CD14-positive monocyte (primary cell): Measurements from ENCODE around the gene COL4A1. TPM values are rescaled to one million over a fixed set of nuclear protein-coding genes. Genes with fewer than 3 reads are reported as not detected.

ENCODE experiments used
- DNase-seq, 3 donors: peaks; one replicate each; pipeline ENCODE4 v3.0.0-alpha.2; 2011 to 2022
- H2AFZ ChIP-seq: 2 replicates; pipeline ENCODE4 v1.6.0; 2012; ENCODE audit warnings: mild to moderate bottlenecking, low read depth, low read length, inconsistent platforms; ENCODE audit not compliant: insufficient read depth, poor library complexity, severe bottlenecking
- H3K27ac ChIP-seq, 2 donors: 1 replicate in 1 of 2; 2 replicates in 1 of 2; pipeline ENCODE4 v1.5.1; 2012 to 2013; ENCODE audit warnings: low read length in 2 of 2, control low read depth in 1 of 2, inconsistent platforms in 1 of 2, low read depth in 1 of 2, mild to moderate bottlenecking in 1 of 2
- H3K27me3 ChIP-seq, 2 donors: one replicate each; pipeline versions ENCODE4 v1.6.0 to v1.6.1; 2011 to 2013; ENCODE audit warnings: low read length in 2 of 2; ENCODE audit not compliant: control insufficient read depth in 2 of 2, insufficient read depth in 2 of 2
- H3K36me3 ChIP-seq, 2 donors: replicated peaks in 1 of 2; 1 replicate in 1 of 2; 2 replicates in 1 of 2; pipeline versions ENCODE4 v1.5.1 to v1.6.1; 2012 to 2013; ENCODE audit warnings: low read length in 2 of 2, control low read depth in 1 of 2, inconsistent platforms in 1 of 2, mild to moderate bottlenecking in 1 of 2; ENCODE audit not compliant: insufficient read depth in 2 of 2, control insufficient read depth in 1 of 2
- H3K4me1 ChIP-seq, 2 donors: 1 replicate in 1 of 2; 2 replicates in 1 of 2; pipeline versions ENCODE4 v1.5.1 to v1.6.1; 2012 to 2013; ENCODE audit warnings: low read length in 2 of 2, control low read depth in 1 of 2, inconsistent platforms in 1 of 2, mild to moderate bottlenecking in 1 of 2, moderate library complexity in 1 of 2; ENCODE audit not compliant: insufficient read depth in 2 of 2, control insufficient read depth in 1 of 2
- H3K4me2 ChIP-seq: replicated peaks from 2 replicates; pipeline ENCODE3; 2012; ENCODE audit warnings: low read length, moderate library complexity, mild to moderate bottlenecking; ENCODE audit not compliant: poor library complexity, severe bottlenecking; ENCODE audit errors: extremely low read depth
- H3K4me3 ChIP-seq, 3 experiments: fragments of 200-600 bp in 1 of 3; sonication (generic) in 1 of 3; replicated peaks in 1 of 3; 1 replicate in 2 of 3; 2 replicates in 1 of 3; pipeline ENCODE4 v1.5.1; 2011 to 2013; ENCODE audit warnings: low read length in 3 of 3, mild to moderate bottlenecking in 3 of 3, control low read depth in 2 of 3, low read depth in 2 of 3, inconsistent platforms in 1 of 3, moderate library complexity in 1 of 3
- H3K79me2 ChIP-seq: 2 replicates; pipeline ENCODE4 v1.6.0; 2012; ENCODE audit warnings: mild to moderate bottlenecking, control low read depth, inconsistent platforms, low read length, moderate library complexity; ENCODE audit not compliant: insufficient read depth
- H3K9ac ChIP-seq: 2 replicates; pipeline ENCODE4 v1.6.0; 2017; ENCODE audit warnings: low read length, mild to moderate bottlenecking; ENCODE audit not compliant: insufficient read depth, poor library complexity, severe bottlenecking
- H3K9me3 ChIP-seq, 2 donors: replicated peaks in 1 of 2; 1 replicate in 1 of 2; 2 replicates in 1 of 2; pipeline versions ENCODE4 v1.5.1 to v1.6.1; 2012 to 2013; ENCODE audit warnings: low read length in 2 of 2, control low read depth in 1 of 2; ENCODE audit not compliant: control insufficient read depth in 1 of 2, insufficient read depth in 1 of 2
- H4K20me1 ChIP-seq: 2 replicates; pipeline ENCODE4 v1.6.0; 2012; ENCODE audit warnings: mild to moderate bottlenecking, low read length, control low read depth, moderate library complexity; ENCODE audit not compliant: insufficient read depth
- H3K27ac Mint-ChIP-seq, 7 donors: one replicate each; pipeline ENCODE4 v1.8.0; 2020; ENCODE audit warnings: mild to moderate bottlenecking in 7 of 7, mixed read lengths in 7 of 7, moderate library complexity in 6 of 7, inconsistent platforms in 2 of 7
- H3K27me3 Mint-ChIP-seq, 3 donors: one replicate each; pipeline ENCODE4 v1.8.0; 2021 to 2022; ENCODE audit warnings: low read depth in 3 of 3, mild to moderate bottlenecking in 3 of 3, mixed read lengths in 3 of 3, moderate library complexity in 3 of 3, inconsistent platforms in 1 of 3
- H3K36me3 Mint-ChIP-seq, 2 donors: one replicate each; pipeline ENCODE4 v1.8.0; 2020; ENCODE audit warnings: mixed read lengths in 2 of 2, inconsistent platforms in 1 of 2, mild to moderate bottlenecking in 1 of 2
- H3K4me1 Mint-ChIP-seq: one replicate; pipeline ENCODE4 v1.8.0; 2020; ENCODE audit warnings: mild to moderate bottlenecking, mixed read lengths
- H3K4me3 Mint-ChIP-seq, 2 donors: one replicate each; pipeline ENCODE4 v1.8.0; 2020; ENCODE audit warnings: mild to moderate bottlenecking in 2 of 2, mixed read lengths in 2 of 2, moderate library complexity in 1 of 2
- H3K9me3 Mint-ChIP-seq, 7 donors: one replicate each; pipeline ENCODE4 v1.8.0; 2020 to 2022; ENCODE audit warnings: mixed read lengths in 7 of 7, mild to moderate bottlenecking in 6 of 7, moderate library complexity in 6 of 7, inconsistent platforms in 2 of 7
- CTCF ChIP-seq: fragments of 200-600 bp; IDR thresholded peaks from one replicate; pipeline ENCODE4 v1.8.0; 2022; ENCODE audit warnings: antibody characterized with exemption, mild to moderate bottlenecking
- WGBS: methylation state at CpG from one replicate; pipeline ENCODE4 v1.1.5; 2013; ENCODE audit warnings: missing lambda C conversion rate; ENCODE audit not compliant: insufficient coverage; 5-methylcytosine and 5-hydroxymethylcytosine counted together
- intact Hi-C, 2 donors: fragments of 100-400 bp; cut with micrococcal nuclease; formaldehyde crosslinking; loops; one replicate each; pipeline versions ENCODE4 v1.15.0 to v1.15.1; 2023
- polyA plus RNA-seq, 3 donors: library from polyadenylated mRNA; depleted of rRNA in 1 of 3; unstranded in 2 of 3; stranded (reverse) in 1 of 3; fragments of 300-500 nt in 2 of 3; fragments of >200 nt in 1 of 3; fragmentation: Illumina TruSeq in 2 of 3; gene quantifications; 1 replicate in 2 of 3; 2 replicates in 1 of 3; pipeline ENCODE4 v1.2.3, GENCODE V29; 2012 to 2021

COL4A1 gene
- polyA plus RNA-seq, 3 donors = 0.16 to 0.25 TPM; not detected in 1

DNA sequence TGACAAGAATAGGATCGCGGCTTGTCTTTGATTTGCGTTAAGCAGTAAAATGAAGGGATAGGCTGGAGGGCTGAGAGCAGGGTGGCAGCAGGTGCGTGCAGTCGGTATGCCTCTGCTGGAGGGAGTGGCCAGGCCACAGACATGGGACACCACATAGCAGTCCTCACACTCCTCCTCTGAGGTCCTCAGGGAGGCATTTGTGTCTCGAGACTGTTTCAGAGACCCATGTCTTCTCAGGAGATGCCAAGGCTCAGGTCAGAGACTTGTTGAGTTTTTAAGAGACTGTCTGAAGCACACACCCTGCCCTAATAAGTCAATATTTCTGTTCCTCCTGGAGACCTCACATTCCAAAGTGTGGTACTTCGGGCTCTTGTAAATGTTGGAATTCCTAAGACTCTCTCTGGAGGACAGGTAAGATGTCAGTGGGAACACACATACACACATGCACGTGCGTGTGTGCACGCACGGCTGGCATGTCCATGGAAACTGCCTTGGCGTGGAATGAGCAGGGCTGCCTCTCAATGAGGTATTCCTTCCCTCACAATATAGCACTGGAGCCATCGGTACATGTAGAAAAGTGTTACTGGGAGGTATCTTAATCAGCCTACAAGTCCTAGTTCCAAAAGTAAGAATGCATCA, 46.5 kb upstream of the COL4A1 start:
- Mint-ChIP-seq H3K4me1 (no peaks in the 10 kb centered on the region), H3K36me3 (no peaks in the 10 kb centered on the region), H3K27me3 (peaks cover 7 to 21% (median 11%) of the 10 kb centered on the region in 3 donors), H3K27ac (no peak overlapping the region), H3K9me3 (peaks cover 0 to 6% (median 0%) of the 10 kb centered on the region in 7 donors), H3K4me3 (no peak overlapping the region)
- Histone ChIP-seq H3K9me3 (no peaks in the 10 kb centered on the region), H3K4me3 (no peak overlapping the region), H2AFZ (no peak overlapping the region), H3K9ac (no peak overlapping the region), H3K4me1 (no peaks in the 10 kb centered on the region), H3K36me3 (no peaks in the 10 kb centered on the region), H3K27ac (no peak overlapping the region), H3K79me2 (no peaks in the 10 kb centered on the region), H3K27me3 (no peaks in the 10 kb centered on the region), H4K20me1 (no peaks in the 10 kb centered on the region), H3K4me2 (no peak overlapping the region)
- DNase-seq = no peak
- no peak for TF ChIP-seq CTCF
- intact Hi-C loops = no loop called here
- WGBS = 85% methylated on average over 3 of the region's 13 CpGs

DNA sequence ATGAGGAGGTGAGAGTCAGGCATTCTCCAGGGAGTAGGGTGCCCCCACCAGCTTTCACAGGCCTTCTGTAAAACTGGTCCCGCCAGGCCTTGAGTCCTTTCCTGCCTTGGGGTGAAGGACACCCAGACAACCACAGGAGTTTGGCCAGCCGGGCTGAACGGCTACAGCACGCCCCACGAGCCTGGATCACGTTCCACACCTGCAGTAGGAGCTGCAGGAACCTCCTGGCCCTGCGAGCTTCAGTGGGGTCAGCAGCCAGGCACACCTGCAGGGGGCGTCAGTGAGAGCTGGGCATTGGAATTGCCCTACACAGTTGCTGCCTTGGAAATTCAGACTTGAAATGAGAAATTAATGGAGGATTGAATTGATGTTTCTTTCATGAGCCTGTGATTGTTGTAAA, 45.8 kb upstream of the COL4A1 start:
- 91% methylated on average over 8 of the region's 8 CpGs for WGBS
- peaks cover 0 to 6% (median 0%) of the 10 kb centered on the region in 7 donors for H3K9me3 Mint-ChIP-seq
- Histone ChIP-seq H3K79me2 (no peaks in the 10 kb centered on the region), H3K9me3 (no peaks in the 10 kb centered on the region), H3K4me1 (no peaks in the 10 kb centered on the region), H4K20me1 (no peaks in the 10 kb centered on the region), H3K4me3 (no peak overlapping the region), H3K27me3 (no peaks in the 10 kb centered on the region), H3K27ac (no peak overlapping the region), H3K9ac (no peak overlapping the region), H2AFZ (no peak overlapping the region), H3K4me2 (no peak overlapping the region), H3K36me3 (no peaks in the 10 kb centered on the region)
- H3K27ac Mint-ChIP-seq = no peak overlapping the region
- no peak for TF ChIP-seq CTCF
- DNase-seq = no peak
- H3K36me3 Mint-ChIP-seq = no peaks in the 10 kb centered on the region
- no peak overlapping the region for H3K4me3 Mint-ChIP-seq
- no peaks in the 10 kb centered on the region for H3K4me1 Mint-ChIP-seq
- peaks cover 7 to 21% (median 11%) of the 10 kb centered on the region in 3 donors for H3K27me3 Mint-ChIP-seq
- intact Hi-C loops = no loop called here
